A204.1 (cell line): ENCODE data around the gene PINK1.

Experiments
- FAIRE-seq: peaks from 2 replicates; lab custom pipeline; 2012; peaks lifted over from hg19 to GRCh38; lab: Jason Lieb, UNC

Gene PINK1

DNA sequence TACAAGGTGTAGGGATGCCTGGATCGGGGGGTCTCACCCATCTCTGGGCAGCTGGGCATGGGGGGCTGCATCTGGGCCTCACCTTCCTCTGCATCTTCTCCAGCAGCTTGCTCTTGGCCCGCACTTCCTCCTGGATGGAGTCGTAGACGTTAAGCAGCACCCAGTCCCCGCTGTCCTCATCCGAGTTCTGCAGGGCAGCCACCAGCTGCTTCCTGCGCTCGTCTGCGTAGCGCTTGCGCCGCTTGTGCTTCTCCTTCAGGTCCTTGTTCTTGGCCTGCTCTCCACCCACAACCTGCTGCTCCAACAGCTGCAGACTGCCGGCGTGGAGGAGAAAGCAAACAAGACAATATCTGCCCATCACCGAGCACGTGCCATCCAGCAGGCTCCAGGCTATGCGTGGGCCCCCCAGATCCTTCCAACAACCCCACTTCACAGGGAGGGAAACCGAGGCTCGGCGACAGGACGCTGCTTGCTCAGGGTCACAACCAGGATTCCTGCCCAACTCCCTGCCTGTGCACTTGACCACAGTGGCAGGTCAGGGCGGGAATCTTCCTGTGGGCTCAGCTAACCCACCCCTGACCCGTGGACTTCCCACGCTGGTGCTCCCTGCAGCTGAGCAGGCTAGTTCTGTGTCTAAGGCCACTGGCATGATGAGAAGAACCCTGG, 49.4 kb downstream of the PINK1 start:
- FAIRE-seq: no peak

DNA sequence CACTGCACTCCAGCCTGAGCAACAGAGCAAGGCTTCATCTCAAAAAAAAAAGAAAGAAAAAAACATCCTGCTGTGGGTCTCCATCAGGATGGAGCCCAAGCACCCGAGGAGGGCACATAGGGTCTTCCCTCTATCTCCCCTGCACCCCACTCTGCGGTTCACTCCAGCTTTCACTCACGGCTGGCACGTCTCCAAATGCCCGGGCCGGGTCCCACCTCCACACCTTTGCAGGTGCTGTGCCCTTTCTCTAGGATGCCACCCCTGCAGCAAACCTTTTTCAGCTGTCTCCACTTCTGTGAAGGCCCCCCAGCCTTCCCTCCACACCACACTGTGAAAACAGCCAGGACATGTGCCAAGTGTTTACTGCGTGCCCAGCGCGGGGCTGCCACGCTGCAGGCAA, 50.4 kb downstream of the PINK1 start:
- FAIRE-seq: no peak

- FAIRE-seq: no peak
Observed at GRCh38 chr1:20684050-20684620, 50.9 kb downstream of the PINK1 start.

GRCh38 chr1:20684651-20685050, 51.4 kb downstream of the PINK1 start:
- no peak for FAIRE-seq

GRCh38 chr1:20685099-20685662, 51.9 kb downstream of the PINK1 start:
- no peak for FAIRE-seq

GRCh38 chr1:20685741-20686140, 52.5 kb downstream of the PINK1 start:
- FAIRE-seq: no peak

DNA sequence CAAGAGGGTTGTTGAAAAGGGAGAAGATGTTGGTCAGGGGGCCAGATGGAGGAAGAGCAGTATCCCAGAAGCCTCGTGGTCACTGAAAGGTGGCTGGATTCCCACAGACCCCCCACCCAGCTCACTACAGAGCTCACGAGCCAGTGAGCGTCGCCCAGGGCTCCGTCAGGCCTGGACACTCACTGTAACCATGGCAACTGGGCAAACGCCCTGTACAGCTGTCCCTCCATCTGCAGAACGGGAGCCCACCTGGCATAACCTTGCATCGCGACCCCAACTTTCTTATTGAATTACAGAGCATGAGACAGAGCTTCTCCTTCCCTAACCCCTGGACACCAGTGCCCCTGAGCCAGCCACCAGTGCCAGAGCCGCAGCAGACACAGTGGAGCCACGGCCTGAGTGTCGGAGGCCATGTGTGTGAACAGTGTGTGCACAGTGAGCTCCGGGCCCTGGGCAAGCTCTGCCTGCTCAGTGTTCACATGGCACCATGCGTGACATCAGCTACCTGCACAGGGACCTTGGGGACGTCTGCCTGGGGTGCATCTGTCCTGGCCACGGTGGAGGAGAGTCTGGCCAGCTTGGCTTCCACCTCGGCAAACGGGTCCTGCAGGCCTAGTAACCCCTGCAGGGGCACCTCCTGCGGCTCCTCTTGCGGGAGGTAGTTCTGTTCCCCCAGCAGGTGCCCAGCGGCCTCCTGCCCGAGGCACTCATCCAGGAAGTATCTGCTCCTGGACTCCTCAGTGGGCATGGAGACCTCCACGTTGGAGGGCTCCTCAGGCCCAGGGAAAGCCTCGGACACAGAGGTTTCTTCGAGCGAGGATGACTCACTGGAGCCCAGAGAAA, 53.8 kb downstream of the PINK1 start:
- FAIRE-seq: no peak

- FAIRE-seq: no peak
Observed at GRCh38 chr1:20689645-20690056, 56.4 kb downstream of the PINK1 start.

DNA sequence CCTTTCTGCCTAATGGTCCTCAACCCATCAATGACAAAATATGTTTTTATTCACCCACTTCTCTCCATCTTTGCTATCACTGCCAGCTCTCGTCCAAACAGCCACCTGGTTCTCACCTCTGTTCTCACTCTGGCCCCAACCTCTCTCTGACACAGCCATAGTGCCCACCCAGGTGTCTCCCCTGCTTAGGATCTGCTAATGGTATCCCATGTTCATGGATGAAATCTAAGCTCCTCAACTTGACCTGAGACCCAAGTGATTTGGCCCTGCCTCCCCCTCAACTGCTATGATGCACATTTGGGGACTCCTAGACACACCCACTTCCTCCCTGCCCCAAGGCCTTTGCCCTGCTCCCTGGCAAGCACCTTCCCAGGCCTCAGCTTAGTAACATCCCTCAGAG, 58.6 kb downstream of the PINK1 start:
- no peak for FAIRE-seq

- FAIRE-seq: no peak
Observed at GRCh38 chr1:20693623-20694022, 60.4 kb downstream of the PINK1 start.

DNA sequence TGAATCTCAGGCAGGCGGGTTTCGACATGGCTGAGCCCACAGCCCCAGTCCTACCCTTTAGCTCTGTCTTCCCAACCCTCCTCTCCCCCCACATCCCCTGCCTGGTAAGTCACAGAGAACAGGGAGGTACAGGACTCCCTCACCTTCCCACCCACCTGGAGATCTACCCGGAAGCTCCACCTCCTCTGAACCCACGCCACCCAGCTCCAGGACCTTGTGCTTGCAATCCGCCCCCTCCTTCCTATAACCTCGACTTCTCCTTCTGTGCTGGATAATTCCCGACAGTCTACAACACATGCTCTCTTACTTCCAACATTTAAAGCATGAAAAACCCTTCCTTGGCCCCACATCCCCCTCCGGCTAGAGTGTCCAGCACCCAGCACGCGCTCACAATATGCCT, 62.3 kb downstream of the PINK1 start:
- no peak for FAIRE-seq

DNA sequence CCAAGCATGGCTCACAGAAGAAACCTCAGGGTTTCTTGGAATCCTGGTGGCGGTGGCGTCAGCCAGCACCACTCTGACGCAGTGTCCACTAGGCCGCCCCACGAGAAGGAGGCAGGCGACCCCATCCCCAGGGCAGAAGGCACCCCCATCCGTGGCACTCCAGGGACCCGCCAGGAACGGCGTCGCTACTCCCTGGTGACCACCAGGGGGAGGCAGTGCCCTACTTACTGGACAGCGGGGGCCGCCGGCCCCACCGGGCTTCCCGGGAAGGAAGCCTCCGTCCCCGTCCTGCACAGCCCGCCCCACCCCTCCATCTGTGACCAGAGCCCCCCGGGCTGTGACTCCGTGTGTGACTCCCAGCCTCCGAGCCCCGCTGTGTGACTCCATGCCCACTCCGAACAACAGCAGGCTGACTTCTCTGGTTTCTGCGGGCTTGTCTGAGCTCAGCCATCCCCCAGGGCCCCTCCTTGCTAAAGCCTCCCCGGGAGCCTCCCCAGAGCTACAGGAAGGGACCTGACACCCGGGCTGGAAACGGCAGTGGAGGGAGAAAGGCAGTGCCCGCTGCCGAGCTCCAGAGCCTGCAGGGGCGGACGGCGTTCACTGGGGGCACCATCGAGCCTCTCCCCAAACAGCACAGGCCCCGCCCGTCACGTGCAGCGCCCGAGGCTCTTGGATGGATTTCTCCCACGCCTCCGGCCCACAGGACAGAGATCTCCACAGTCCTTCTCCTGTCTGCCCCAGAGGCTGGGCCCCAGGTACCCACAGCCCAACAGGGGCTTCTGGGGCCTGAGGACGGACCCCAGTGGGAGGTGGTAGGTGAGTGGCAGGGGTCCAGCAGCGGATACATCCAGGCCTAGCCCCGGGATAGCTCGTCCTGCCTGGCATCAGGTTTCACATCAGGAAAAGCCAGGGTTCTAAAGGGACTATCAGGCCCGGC, 63.4 kb downstream of the PINK1 start:
- FAIRE-seq: no peak

DNA sequence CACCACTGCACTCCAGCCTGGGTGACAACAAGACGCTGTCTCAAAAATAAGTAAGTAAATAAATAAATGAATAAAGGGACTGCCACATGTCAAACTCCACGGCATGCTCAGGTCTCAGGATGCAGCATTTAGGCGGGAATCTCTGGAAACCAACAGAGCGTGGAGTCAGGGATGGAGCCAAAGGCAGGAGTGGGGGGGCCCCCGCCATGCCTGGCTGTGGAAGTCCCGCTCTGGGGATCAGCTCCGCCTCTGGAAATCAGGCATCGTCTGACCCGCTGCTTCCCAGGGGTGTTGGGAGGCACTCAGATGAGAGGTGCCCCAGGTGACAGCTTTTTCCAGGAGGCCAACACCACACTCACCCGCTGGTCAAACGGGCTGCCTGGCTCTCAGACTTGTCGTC, 64.3 kb downstream of the PINK1 start:
- no peak for FAIRE-seq

GRCh38 chr1:20698195-20698910, 65.1 kb downstream of the PINK1 start:
- FAIRE-seq: no peak

DNA sequence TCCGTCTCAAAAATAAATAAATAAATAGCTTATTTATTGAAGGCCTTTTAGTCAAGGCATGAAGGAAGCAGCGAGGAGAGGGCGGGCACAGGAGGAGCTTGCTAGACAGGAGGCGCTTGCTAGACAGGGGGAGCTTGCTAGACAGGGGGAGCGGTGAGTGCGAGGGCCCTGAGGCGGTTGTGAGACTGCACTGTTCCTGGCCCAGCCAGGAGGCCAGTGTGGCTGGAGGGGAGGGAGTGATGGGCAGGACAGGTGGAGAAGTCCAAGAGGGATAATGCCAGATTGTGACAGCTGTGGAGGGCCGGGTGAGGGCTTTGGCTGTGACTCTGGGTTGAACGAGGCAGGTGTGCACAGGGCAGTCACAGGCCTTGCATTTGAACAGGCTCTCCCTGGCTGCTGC, 66.3 kb downstream of the PINK1 start:
- no peak for FAIRE-seq

DNA sequence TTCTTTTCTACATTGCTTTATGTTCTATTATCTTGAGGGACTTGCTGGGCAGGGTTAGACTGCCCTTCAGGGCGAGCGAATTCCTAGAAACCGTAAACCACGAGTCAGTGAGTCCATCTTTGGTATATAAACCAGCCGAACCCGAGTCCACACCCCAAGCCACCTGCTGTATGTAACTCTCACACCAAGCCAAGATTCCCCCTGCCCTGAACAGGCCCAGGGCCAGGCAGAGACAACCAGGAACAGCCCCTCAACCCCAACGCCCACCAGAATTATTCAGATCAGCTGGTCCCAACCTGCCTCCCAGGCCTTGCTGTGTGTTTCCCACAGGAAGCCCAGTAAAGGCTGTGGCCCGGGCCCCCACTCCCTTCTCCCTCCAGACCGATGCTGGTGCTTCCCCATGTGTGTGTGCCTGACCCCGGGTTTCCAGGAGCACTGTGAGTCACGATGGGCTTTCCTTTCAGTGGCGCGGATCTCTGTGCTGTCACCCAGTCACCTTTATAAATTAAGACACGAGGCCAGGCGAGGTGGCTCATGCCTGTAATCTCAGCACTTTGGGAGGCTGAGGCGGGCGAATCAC, 67.5 kb downstream of the PINK1 start:
- FAIRE-seq: no peak
